GM23338 (cell line): ENCODE results near the gene ANKRD44. TPM values are rescaled to one million over a fixed set of nuclear protein-coding genes. Genes with fewer than 3 reads are reported as not detected.

Source experiments
- ATAC-seq: fragments of 200-7000 bp; cut with Tn5 transposase; 3 replicates; pipeline ENCODE4 v1.9.1; 2020
- DNase-seq: peaks from one replicate; pipeline ENCODE4 v3.0.0-alpha.2; 2015; ENCODE audit warnings: low spot score
- H2AFZ ChIP-seq: fragments of 200-600 bp; sonication (generic); 2 replicates; pipeline ENCODE4 v1.8.0; 2016; ENCODE audit warnings: antibody characterized with exemption, mild to moderate bottlenecking, moderate library complexity
- H3F3A ChIP-seq: fragments of 200-600 bp; sonication (generic); replicated peaks from 2 replicates; pipeline ENCODE4 v1.8.0; 2017; ENCODE audit warnings: antibody characterized with exemption, mixed run types, low read depth
- H3K27ac ChIP-seq: fragments of 200-600 bp; sonication (generic); 2 replicates; pipeline ENCODE4 v1.6.1; 2016; ENCODE audit warnings: low read depth
- H3K27me3 ChIP-seq: fragments of 200-600 bp; sonication (generic); 2 replicates; pipeline ENCODE4 v1.8.0; 2016; ENCODE audit warnings: mild to moderate bottlenecking, mixed run types, moderate library complexity; ENCODE audit not compliant: insufficient read depth
- H3K36me3 ChIP-seq: fragments of 200-600 bp; sonication (generic); 2 replicates; pipeline ENCODE4 v1.8.0; 2016; ENCODE audit warnings: mild to moderate bottlenecking; ENCODE audit not compliant: insufficient read depth
- H3K4me1 ChIP-seq: fragments of 200-600 bp; sonication (generic); 2 replicates; pipeline ENCODE4 v1.8.0; 2016; ENCODE audit warnings: mild to moderate bottlenecking, moderate library complexity; ENCODE audit not compliant: insufficient read depth
- H3K4me2 ChIP-seq: fragments of 200-600 bp; sonication (generic); 2 replicates; pipeline ENCODE4 v1.7.1; 2017; ENCODE audit warnings: mixed run types
- H3K4me3 ChIP-seq: fragments of 200-600 bp; sonication (generic); 2 replicates; pipeline ENCODE4 v1.6.1; 2016; ENCODE audit warnings: mixed run types
- H3K79me2 ChIP-seq: fragments of 200-600 bp; sonication (generic); replicated peaks from 2 replicates; pipeline ENCODE4 v1.8.0; 2017; ENCODE audit warnings: mild to moderate bottlenecking; ENCODE audit not compliant: insufficient read depth
- H3K9me2 ChIP-seq: fragments of 200-600 bp; sonication (generic); 2 replicates; pipeline ENCODE4 v1.8.0; 2017; ENCODE audit not compliant: insufficient read depth
- H4K20me1 ChIP-seq: fragments of 200-600 bp; sonication (generic); replicated peaks from 2 replicates; pipeline ENCODE4 v1.8.0; 2017; ENCODE audit warnings: mild to moderate bottlenecking; ENCODE audit not compliant: insufficient read depth
- H3K27ac Mint-ChIP-seq: 2 replicates; pipeline ENCODE4 v1.8.0; 2020; ENCODE audit warnings: inconsistent platforms, mild to moderate bottlenecking, moderate library complexity, mixed read lengths
- H3K27me3 Mint-ChIP-seq: 3 replicates; pipeline ENCODE4 v1.8.0; 2022; ENCODE audit warnings: low read depth, mild to moderate bottlenecking, moderate library complexity, mixed read lengths, inconsistent platforms; ENCODE audit not compliant: insufficient read depth, poor library complexity
- H3K36me3 Mint-ChIP-seq: 3 replicates; pipeline ENCODE4 v1.8.0; 2021; ENCODE audit warnings: low read depth, mild to moderate bottlenecking, inconsistent platforms, moderate library complexity, mixed read lengths
- H3K4me1 Mint-ChIP-seq: 3 replicates; pipeline ENCODE4 v1.8.0; 2020; ENCODE audit warnings: mild to moderate bottlenecking, inconsistent platforms, mixed read lengths
- H3K4me3 Mint-ChIP-seq: 3 replicates; pipeline ENCODE4 v1.8.0; 2021; ENCODE audit warnings: moderate library complexity, mild to moderate bottlenecking, inconsistent platforms, mixed read lengths
- H3K9me3 Mint-ChIP-seq: 3 replicates; pipeline ENCODE4 v1.8.0; 2020; ENCODE audit warnings: moderate library complexity, mild to moderate bottlenecking, inconsistent platforms, mixed read lengths
- CREB1 ChIP-seq: fragments of 250-450 bp; sonication (Bioruptor Pico); IDR thresholded peaks from 2 replicates; pipeline ENCODE4 v1.5.0; 2020; ENCODE audit warnings: low read depth, mild to moderate bottlenecking, moderate library complexity
- EZH2 ChIP-seq: fragments of 200-600 bp; sonication (generic); IDR thresholded peaks from one replicate; pipeline ENCODE4 v1.8.0; 2017; ENCODE audit warnings: antibody characterized with exemption, mild to moderate bottlenecking, low read depth; ENCODE audit not compliant: unreplicated experiment
- EZH2phosphoT487 ChIP-seq: fragments of 200-600 bp; sonication (generic); IDR thresholded peaks from one replicate; pipeline ENCODE4 v1.8.1; 2018; ENCODE audit warnings: antibody characterized with exemption; ENCODE audit not compliant: unreplicated experiment
- JUNB ChIP-seq: IDR thresholded peaks from one replicate; pipeline ENCODE4 v1.6.1; 2016; ENCODE audit warnings: antibody characterized with exemption; ENCODE audit not compliant: unreplicated experiment
- POLR2AphosphoS5 ChIP-seq: IDR thresholded peaks from 2 replicates; pipeline ENCODE4 v1.6.1; 2016; ENCODE audit warnings: antibody characterized with exemption, low read depth
- STAT1 ChIP-seq: IDR thresholded peaks from one replicate; pipeline ENCODE4 v1.6.1; 2016; ENCODE audit warnings: antibody characterized with exemption; ENCODE audit not compliant: unreplicated experiment
- ZNF114 ChIP-seq: fragments of 250-450 bp; sonication (Bioruptor Pico); IDR thresholded peaks from 2 replicates; pipeline ENCODE4 v1.5.0; 2020; ENCODE audit warnings: mild to moderate bottlenecking, moderate library complexity
- ZNF331 ChIP-seq: fragments of 250-450 bp; sonication (Bioruptor Pico); IDR thresholded peaks from 2 replicates; pipeline ENCODE4 v1.5.0; 2020; ENCODE audit warnings: low read depth, mild to moderate bottlenecking, moderate library complexity
- ZNF462 ChIP-seq: fragments of 250-450 bp; sonication (Bioruptor Pico); IDR thresholded peaks from 2 replicates; pipeline ENCODE4 v1.5.0; 2020; ENCODE audit warnings: mild to moderate bottlenecking, moderate library complexity
- polyA plus RNA-seq: library from polyadenylated mRNA; unstranded; fragments of >200 nt; fragmentation: Nextera tagmentation; extraction: Ambion mirVana; gene quantifications from 2 replicates; pipeline ENCODE4 v1.2.1, GENCODE V29; 2016
- total RNA-seq: library from RNA; depleted of rRNA; stranded (reverse); fragments of >200 nt; shearing (Covaris generic); gene quantifications from 2 replicates; pipeline ENCODE4 v1.2.3, GENCODE V29; 2014
- TF ChIP-seq, protein P1 (sequence below): IDR thresholded peaks from one replicate; pipeline ENCODE4 v1.6.1; 2018; ENCODE audit warnings: antibody characterized with exemption; ENCODE audit not compliant: unreplicated experiment
- TF ChIP-seq, protein P2 (sequence below): IDR thresholded peaks from 2 replicates; pipeline ENCODE4 v1.6.1; 2016; ENCODE audit warnings: antibody characterized with exemption
- TF ChIP-seq, protein P3 (sequence below), 2 experiments: fragments of 200-600 bp in 1 of 2; sonication (generic) in 1 of 2; conservative IDR thresholded peaks; 2 replicates each; pipeline versions ENCODE4 v1.5.1 to v1.6.1; 2016 to 2017; ENCODE audit warnings: antibody characterized with exemption in 2 of 2, low read depth in 2 of 2, mild to moderate bottlenecking in 2 of 2, moderate library complexity in 1 of 2

ANKRD44 gene
- total and polyA plus RNA-seq, 2 experiments from 2014 or later: 0.44 to 0.56 TPM

GRCh38 chr2:197163712-197164140 is 146.9 kb downstream of the ANKRD44 start (continued):
- TF ChIP-seq, protein P1, sequence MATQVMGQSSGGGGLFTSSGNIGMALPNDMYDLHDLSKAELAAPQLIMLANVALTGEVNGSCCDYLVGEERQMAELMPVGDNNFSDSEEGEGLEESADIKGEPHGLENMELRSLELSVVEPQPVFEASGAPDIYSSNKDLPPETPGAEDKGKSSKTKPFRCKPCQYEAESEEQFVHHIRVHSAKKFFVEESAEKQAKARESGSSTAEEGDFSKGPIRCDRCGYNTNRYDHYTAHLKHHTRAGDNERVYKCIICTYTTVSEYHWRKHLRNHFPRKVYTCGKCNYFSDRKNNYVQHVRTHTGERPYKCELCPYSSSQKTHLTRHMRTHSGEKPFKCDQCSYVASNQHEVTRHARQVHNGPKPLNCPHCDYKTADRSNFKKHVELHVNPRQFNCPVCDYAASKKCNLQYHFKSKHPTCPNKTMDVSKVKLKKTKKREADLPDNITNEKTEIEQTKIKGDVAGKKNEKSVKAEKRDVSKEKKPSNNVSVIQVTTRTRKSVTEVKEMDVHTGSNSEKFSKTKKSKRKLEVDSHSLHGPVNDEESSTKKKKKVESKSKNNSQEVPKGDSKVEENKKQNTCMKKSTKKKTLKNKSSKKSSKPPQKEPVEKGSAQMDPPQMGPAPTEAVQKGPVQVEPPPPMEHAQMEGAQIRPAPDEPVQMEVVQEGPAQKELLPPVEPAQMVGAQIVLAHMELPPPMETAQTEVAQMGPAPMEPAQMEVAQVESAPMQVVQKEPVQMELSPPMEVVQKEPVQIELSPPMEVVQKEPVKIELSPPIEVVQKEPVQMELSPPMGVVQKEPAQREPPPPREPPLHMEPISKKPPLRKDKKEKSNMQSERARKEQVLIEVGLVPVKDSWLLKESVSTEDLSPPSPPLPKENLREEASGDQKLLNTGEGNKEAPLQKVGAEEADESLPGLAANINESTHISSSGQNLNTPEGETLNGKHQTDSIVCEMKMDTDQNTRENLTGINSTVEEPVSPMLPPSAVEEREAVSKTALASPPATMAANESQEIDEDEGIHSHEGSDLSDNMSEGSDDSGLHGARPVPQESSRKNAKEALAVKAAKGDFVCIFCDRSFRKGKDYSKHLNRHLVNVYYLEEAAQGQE: no peak
- TF ChIP-seq ZNF331 (CRISPR knock-in tag) (no peak), EZH2 (no peak), ZNF114 (CRISPR knock-in tag) (no peak), EZH2phosphoT487 (no peak), JUNB (no peak), CREB1 (CRISPR knock-in tag) (no peak), POLR2AphosphoS5 (no peak)
- TF ChIP-seq, protein P2, sequence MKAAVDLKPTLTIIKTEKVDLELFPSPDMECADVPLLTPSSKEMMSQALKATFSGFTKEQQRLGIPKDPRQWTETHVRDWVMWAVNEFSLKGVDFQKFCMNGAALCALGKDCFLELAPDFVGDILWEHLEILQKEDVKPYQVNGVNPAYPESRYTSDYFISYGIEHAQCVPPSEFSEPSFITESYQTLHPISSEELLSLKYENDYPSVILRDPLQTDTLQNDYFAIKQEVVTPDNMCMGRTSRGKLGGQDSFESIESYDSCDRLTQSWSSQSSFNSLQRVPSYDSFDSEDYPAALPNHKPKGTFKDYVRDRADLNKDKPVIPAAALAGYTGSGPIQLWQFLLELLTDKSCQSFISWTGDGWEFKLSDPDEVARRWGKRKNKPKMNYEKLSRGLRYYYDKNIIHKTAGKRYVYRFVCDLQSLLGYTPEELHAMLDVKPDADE: no peak

DNA sequence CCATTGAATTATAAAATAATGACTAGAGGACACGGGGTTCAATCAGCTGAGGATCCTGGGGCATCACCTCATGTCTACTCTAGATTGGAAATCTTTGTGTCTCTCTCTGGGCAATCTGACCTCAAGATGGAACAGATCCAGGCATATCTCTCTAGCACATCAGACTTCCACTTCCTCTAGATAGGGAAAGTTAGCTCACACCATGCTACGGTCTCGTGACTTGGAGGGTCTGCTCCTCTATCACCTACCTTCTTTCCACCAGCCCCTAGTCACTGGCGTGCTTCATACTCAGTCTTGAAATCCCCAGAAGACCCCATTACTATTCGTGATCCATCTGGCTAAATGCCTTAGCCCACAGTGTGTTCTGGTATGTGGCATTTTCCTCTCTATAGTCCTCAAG is 148.8 kb downstream of the ANKRD44 start:
- Histone ChIP-seq H3K4me1 (peaks cover 11% of the 10 kb centered on the region), H4K20me1 (no peaks in the 10 kb centered on the region), H3K4me3 (no peak overlapping the region), H3K36me3 (no peaks in the 10 kb centered on the region), H3K79me2 (no peaks in the 10 kb centered on the region), H3K27ac (no peak overlapping the region), H3K9me2 (peaks cover 8% of the 10 kb centered on the region), H3K27me3 (no peaks in the 10 kb centered on the region), H3F3A (no peaks in the 10 kb centered on the region), H2AFZ (no peak overlapping the region), H3K4me2 (no peak overlapping the region)
- no peak for ATAC-seq
- DNase-seq: no peak
- H3K27me3 Mint-ChIP-seq: peaks cover 9% of the 10 kb centered on the region
- H3K27ac Mint-ChIP-seq: no peak overlapping the region
- H3K9me3 Mint-ChIP-seq: no peaks in the 10 kb centered on the region
- peaks cover 9% of the 10 kb centered on the region for H3K4me1 Mint-ChIP-seq
- no peaks in the 10 kb centered on the region for H3K36me3 Mint-ChIP-seq
- no peak overlapping the region for H3K4me3 Mint-ChIP-seq
- TF ChIP-seq CREB1 (CRISPR knock-in tag) (no peak), EZH2 (no peak), ZNF331 (CRISPR knock-in tag) (no peak), ZNF114 (CRISPR knock-in tag) (no peak), POLR2AphosphoS5 (no peak), ZNF462 (CRISPR knock-in tag) (no peak), EZH2phosphoT487 (no peak), STAT1 (no peak)
- TF ChIP-seq, protein P3, sequence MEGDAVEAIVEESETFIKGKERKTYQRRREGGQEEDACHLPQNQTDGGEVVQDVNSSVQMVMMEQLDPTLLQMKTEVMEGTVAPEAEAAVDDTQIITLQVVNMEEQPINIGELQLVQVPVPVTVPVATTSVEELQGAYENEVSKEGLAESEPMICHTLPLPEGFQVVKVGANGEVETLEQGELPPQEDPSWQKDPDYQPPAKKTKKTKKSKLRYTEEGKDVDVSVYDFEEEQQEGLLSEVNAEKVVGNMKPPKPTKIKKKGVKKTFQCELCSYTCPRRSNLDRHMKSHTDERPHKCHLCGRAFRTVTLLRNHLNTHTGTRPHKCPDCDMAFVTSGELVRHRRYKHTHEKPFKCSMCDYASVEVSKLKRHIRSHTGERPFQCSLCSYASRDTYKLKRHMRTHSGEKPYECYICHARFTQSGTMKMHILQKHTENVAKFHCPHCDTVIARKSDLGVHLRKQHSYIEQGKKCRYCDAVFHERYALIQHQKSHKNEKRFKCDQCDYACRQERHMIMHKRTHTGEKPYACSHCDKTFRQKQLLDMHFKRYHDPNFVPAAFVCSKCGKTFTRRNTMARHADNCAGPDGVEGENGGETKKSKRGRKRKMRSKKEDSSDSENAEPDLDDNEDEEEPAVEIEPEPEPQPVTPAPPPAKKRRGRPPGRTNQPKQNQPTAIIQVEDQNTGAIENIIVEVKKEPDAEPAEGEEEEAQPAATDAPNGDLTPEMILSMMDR (conservative IDR thresholded peaks at IDR 0.05; ENCODE audit: low read depth in 2 of 2): no peak
